ENCODE results near the gene GPC3. TPM values are rescaled to one million over a fixed set of nuclear protein-coding genes. Genes with fewer than 3 reads are reported as not detected.
"Not testable (repeated sequence)": the region's sequence is repeated elsewhere in the genome, so short reads cannot be mapped to it uniquely, and the experiment has no call there.

GPC3 gene
- polyA plus RNA-seq, 4 donors: 980 to 2,545 (median 1,382) TPM

GRCh38 chrX:133999031-133999705 is 13.8 kb upstream of the GPC3 start:
- no peak for DNase-seq (ENCODE audit: low read depth in 4 of 4, low spot score in 3 of 4)

GRCh38 chrX:133995759-133996158 is 10.4 kb upstream of the GPC3 start:
- DNase-seq (ENCODE audit: low read depth in 4 of 4, low spot score in 3 of 4): no peak

GRCh38 chrX:133994576-133994975 is 9.2 kb upstream of the GPC3 start:
- no peak for DNase-seq (ENCODE audit: low read depth in 4 of 4, low spot score in 3 of 4)

- no peak for DNase-seq (ENCODE audit: low read depth in 4 of 4, low spot score in 3 of 4)
Measured at GRCh38 chrX:133992882-133993281, 7.5 kb upstream of the GPC3 start.

- DNase-seq (ENCODE audit: low read depth in 4 of 4, low spot score in 3 of 4): no peak
Measured at GRCh38 chrX:133991814-133992213, 6.4 kb upstream of the GPC3 start.

GRCh38 chrX:133991057-133991456 is 5.7 kb upstream of the GPC3 start:
- DNase-seq (ENCODE audit: low read depth in 4 of 4, low spot score in 3 of 4): not testable (repeated sequence)

GRCh38 chrX:133989993-133990392 is 4.6 kb upstream of the GPC3 start:
- no peak for DNase-seq (ENCODE audit: low read depth in 4 of 4, low spot score in 3 of 4)

GRCh38 chrX:133989490-133989889 is 4.1 kb upstream of the GPC3 start:
- no peak for DNase-seq (ENCODE audit: low read depth in 4 of 4, low spot score in 3 of 4)

GRCh38 chrX:133988010-133988409 is 2.6 kb upstream of the GPC3 start:
- no peak for DNase-seq (ENCODE audit: low read depth in 4 of 4, low spot score in 3 of 4)

GRCh38 chrX:133987188-133987587 is 1.8 kb upstream of the GPC3 start:
- DNase-seq (ENCODE audit: low read depth in 4 of 4, low spot score in 3 of 4): no peak

GRCh38 chrX:133985967-133986683 is 731 bp upstream of the GPC3 start:
- no peak for DNase-seq (ENCODE audit: low read depth in 4 of 4, low spot score in 3 of 4)

GRCh38 chrX:133984857-133985163 is 584 bp downstream of the GPC3 start:
- no peak for DNase-seq (ENCODE audit: low read depth in 4 of 4, low spot score in 3 of 4)

GRCh38 chrX:133983974-133984845 is 1.2 kb downstream of the GPC3 start:
- DNase-seq (ENCODE audit: low read depth in 4 of 4, low spot score in 3 of 4): no peak

- DNase-seq (ENCODE audit: low read depth in 4 of 4, low spot score in 3 of 4): no peak
Measured at GRCh38 chrX:133983256-133983973, 2.0 kb downstream of the GPC3 start.

GRCh38 chrX:133981924-133982323 is 3.5 kb downstream of the GPC3 start:
- DNase-seq (ENCODE audit: low read depth in 4 of 4, low spot score in 3 of 4): no peak

- no peak for DNase-seq (ENCODE audit: low read depth in 4 of 4, low spot score in 3 of 4)
Measured at GRCh38 chrX:133980832-133981588, 4.4 kb downstream of the GPC3 start.

GRCh38 chrX:133980406-133980805 is 5.0 kb downstream of the GPC3 start:
- no peak for DNase-seq (ENCODE audit: low read depth in 4 of 4, low spot score in 3 of 4)

- no peak for DNase-seq (ENCODE audit: low read depth in 4 of 4, low spot score in 3 of 4)
Measured at GRCh38 chrX:133979641-133980230, 5.7 kb downstream of the GPC3 start.

GRCh38 chrX:133973704-133974103 is 11.7 kb downstream of the GPC3 start:
- no peak for DNase-seq (ENCODE audit: low read depth in 4 of 4, low spot score in 3 of 4)

GRCh38 chrX:133972916-133973315 is 12.5 kb downstream of the GPC3 start:
- no peak for DNase-seq (ENCODE audit: low read depth in 4 of 4, low spot score in 3 of 4)

Measured in left renal pelvis (tissue), 4 donors.